HepG2 (cell line): ENCODE data around the gene MTTP. TPM values are rescaled to one million over a fixed set of nuclear protein-coding genes. Genes with fewer than 3 reads are reported as not detected.

Experiments
- ESRRA ChIP-seq: sonication (generic); formaldehyde crosslinking; IDR thresholded peaks from 2 replicates; pipeline ENCODE4 v1.5.1; 2020; ENCODE audit warnings: mild to moderate bottlenecking, low read depth, missing genetic modification reagents
- KMT2B ChIP-seq: IDR thresholded peaks from 2 replicates; pipeline ENCODE4 v1.6.1; 2016; ENCODE audit warnings: missing genetic modification reagents, missing compliant biosample characterization
- PRDM4 ChIP-seq: sonication (generic); formaldehyde crosslinking; IDR thresholded peaks from 2 replicates; pipeline ENCODE4 v1.9.0; 2021; ENCODE audit warnings: missing genetic modification reagents, borderline replicate concordance
- RORA ChIP-seq: sonication (generic); formaldehyde crosslinking; IDR thresholded peaks from 2 replicates; pipeline ENCODE4 v1.5.0; 2020; ENCODE audit warnings: mild to moderate bottlenecking, missing genetic modification reagents, moderate library complexity
- SALL1 ChIP-seq: sonication (generic); formaldehyde crosslinking; IDR thresholded peaks from 2 replicates; pipeline ENCODE4 v1.8.0; 2022; ENCODE audit warnings: mild to moderate bottlenecking, missing genetic modification reagents
- SMAD9 ChIP-seq: sonication (generic); formaldehyde crosslinking; IDR thresholded peaks from 2 replicates; pipeline ENCODE4 v1.5.1; 2020; ENCODE audit warnings: mild to moderate bottlenecking, missing genetic modification reagents
- SRSF1 ChIP-seq: fragments of 200-400 bp; formaldehyde crosslinking; optimal IDR thresholded peaks from 2 replicates; pipeline ENCODE3; 2017; ENCODE audit warnings: mild to moderate bottlenecking, low read depth, low read length, moderate library complexity
- ZBTB37 ChIP-seq: sonication (generic); formaldehyde crosslinking; IDR thresholded peaks from 2 replicates; pipeline ENCODE4 v1.4.0; 2020; ENCODE audit warnings: mild to moderate bottlenecking, missing genetic modification reagents
- ZNF253 ChIP-seq: sonication (generic); formaldehyde crosslinking; IDR thresholded peaks from 2 replicates; pipeline ENCODE4 v1.8.0; 2022; ENCODE audit warnings: mild to moderate bottlenecking, missing genetic modification reagents, borderline replicate concordance
- ZNF773 ChIP-seq: sonication (generic); formaldehyde crosslinking; IDR thresholded peaks from 2 replicates; pipeline ENCODE4 v1.4.0; 2020; ENCODE audit warnings: missing genetic modification reagents, borderline replicate concordance
- ZNF883 ChIP-seq: sonication (generic); formaldehyde crosslinking; IDR thresholded peaks from 2 replicates; pipeline ENCODE4 v1.5.1; 2020; ENCODE audit warnings: mild to moderate bottlenecking, missing genetic modification reagents; ENCODE audit errors: not compliant biosample characterization
- polyA plus RNA-seq, 8 experiments: library from polyadenylated mRNA; depleted of rRNA in 3 of 8; stranded (reverse) in 7 of 8; unstranded in 1 of 8; fragments of >200 nt; fragmentation: Illumina TruSeq in 4 of 8; extraction: Trizol in 4 of 8; gene quantifications; 2 replicates each; pipeline versions ENCODE4 v1.2.1 to v1.2.3, GENCODE V29; 2011 to 2016; ENCODE audit warnings: low read depth in 4 of 8, missing spikeins in 1 of 8, mixed read lengths in 1 of 8; ENCODE audit not compliant: insufficient read depth in 1 of 8
- total RNA-seq, 5 experiments: library from RNA; depleted of rRNA; stranded (reverse); fragments of >200 nt; fragmentation: Illumina TruSeq; extraction: Trizol; gene quantifications; 2 replicates each; pipeline ENCODE4 v1.2.3, GENCODE V29; 2016; ENCODE audit warnings: low read depth in 1 of 5
- TF ChIP-seq, protein P1 (sequence below): sonication (generic); formaldehyde crosslinking; IDR thresholded peaks from 2 replicates; pipeline ENCODE4 v1.4.0; 2020; ENCODE audit warnings: missing genetic modification reagents
- TF ChIP-seq, protein P2 (sequence below): IDR thresholded peaks from 2 replicates; pipeline ENCODE4 v1.6.1; 2016; ENCODE audit warnings: low read depth, control low read depth
- TF ChIP-seq, protein P3 (sequence below): sonication (generic); formaldehyde crosslinking; IDR thresholded peaks from 2 replicates; pipeline ENCODE4 v1.4.0; 2020; ENCODE audit warnings: missing genetic modification reagents
- TF ChIP-seq, protein P4 (sequence below): IDR thresholded peaks from 2 replicates; pipeline ENCODE4 v1.6.1; 2016; ENCODE audit warnings: low read depth

The MTTP gene
- total and polyA plus RNA-seq, 2 of the 13 experiments (the other 11 are each of a cell fraction or from before 2014, with no cell fraction given), result 84.7 to 102 TPM

DNA sequence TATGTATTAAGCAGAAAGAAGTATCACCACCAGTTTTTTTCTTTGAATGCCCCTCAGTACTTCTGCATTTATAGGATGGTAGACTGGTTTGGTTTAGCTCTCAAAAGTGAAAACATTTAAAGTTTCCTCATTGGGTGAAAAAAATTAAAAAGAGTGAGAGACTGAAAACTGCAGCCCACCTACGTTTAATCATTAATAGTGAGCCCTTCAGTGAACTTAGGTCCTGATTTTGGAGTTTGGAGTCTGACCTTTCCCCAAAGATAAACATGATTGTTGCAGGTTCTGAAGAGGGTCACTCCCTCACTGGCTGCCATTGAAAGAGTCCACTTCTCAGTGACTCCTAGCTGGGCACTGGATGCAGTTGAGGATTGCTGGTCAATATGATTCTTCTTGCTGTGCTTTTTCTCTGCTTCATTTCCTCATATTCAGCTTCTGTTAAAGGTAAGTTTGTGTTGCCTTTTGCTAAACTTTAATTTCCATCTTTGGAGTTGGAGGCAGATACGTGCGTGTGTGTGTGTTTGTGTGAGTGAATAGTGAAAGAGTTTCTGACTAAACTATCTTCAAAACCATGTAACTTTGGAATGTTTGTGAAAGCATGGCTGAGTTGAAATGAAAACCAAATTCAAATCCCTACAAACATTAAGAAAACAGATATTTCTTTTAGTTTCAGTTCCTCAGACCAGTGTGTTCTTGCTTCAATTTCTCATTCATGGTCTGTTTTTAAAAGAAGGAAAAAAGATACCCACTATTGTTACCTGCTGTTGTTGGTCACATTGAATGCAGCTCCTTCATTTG is at the start of gene MTTP (continued):
- TF ChIP-seq, protein P1, sequence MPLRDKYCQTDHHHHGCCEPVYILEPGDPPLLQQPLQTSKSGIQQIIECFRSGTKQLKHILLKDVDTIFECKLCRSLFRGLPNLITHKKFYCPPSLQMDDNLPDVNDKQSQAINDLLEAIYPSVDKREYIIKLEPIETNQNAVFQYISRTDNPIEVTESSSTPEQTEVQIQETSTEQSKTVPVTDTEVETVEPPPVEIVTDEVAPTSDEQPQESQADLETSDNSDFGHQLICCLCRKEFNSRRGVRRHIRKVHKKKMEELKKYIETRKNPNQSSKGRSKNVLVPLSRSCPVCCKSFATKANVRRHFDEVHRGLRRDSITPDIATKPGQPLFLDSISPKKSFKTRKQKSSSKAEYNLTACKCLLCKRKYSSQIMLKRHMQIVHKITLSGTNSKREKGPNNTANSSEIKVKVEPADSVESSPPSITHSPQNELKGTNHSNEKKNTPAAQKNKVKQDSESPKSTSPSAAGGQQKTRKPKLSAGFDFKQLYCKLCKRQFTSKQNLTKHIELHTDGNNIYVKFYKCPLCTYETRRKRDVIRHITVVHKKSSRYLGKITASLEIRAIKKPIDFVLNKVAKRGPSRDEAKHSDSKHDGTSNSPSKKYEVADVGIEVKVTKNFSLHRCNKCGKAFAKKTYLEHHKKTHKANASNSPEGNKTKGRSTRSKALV (CRISPR knock-in tag), result 0 out of 2 replicates have a peak, but pooled peaks have one; percentile 58
- TF ChIP-seq ESRRA (no peak), ZNF773 (CRISPR knock-in tag) (no peak), ZNF253 (CRISPR knock-in tag) (no peak), RORA (no peak), ZNF883 (CRISPR knock-in tag) (no peak), SALL1 (CRISPR knock-in tag) (peak; percentile 68), SMAD9 (0 out of 2 replicates have a peak, but pooled peaks have one; percentile 61), SRSF1 (no peak), PRDM4 (CRISPR knock-in tag) (no peak), KMT2B (CRISPR knock-in tag) (no peak), ZBTB37 (CRISPR knock-in tag) (no peak)
- TF ChIP-seq, protein P2, sequence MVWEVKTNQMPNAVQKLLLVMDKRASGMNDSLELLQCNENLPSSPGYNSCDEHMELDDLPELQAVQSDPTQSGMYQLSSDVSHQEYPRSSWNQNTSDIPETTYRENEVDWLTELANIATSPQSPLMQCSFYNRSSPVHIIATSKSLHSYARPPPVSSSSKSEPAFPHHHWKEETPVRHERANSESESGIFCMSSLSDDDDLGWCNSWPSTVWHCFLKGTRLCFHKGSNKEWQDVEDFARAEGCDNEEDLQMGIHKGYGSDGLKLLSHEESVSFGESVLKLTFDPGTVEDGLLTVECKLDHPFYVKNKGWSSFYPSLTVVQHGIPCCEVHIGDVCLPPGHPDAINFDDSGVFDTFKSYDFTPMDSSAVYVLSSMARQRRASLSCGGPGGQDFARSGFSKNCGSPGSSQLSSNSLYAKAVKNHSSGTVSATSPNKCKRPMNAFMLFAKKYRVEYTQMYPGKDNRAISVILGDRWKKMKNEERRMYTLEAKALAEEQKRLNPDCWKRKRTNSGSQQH (CRISPR knock-in tag), result no peak; the same call in 1 of the 2 replicates
- TF ChIP-seq, protein P3, sequence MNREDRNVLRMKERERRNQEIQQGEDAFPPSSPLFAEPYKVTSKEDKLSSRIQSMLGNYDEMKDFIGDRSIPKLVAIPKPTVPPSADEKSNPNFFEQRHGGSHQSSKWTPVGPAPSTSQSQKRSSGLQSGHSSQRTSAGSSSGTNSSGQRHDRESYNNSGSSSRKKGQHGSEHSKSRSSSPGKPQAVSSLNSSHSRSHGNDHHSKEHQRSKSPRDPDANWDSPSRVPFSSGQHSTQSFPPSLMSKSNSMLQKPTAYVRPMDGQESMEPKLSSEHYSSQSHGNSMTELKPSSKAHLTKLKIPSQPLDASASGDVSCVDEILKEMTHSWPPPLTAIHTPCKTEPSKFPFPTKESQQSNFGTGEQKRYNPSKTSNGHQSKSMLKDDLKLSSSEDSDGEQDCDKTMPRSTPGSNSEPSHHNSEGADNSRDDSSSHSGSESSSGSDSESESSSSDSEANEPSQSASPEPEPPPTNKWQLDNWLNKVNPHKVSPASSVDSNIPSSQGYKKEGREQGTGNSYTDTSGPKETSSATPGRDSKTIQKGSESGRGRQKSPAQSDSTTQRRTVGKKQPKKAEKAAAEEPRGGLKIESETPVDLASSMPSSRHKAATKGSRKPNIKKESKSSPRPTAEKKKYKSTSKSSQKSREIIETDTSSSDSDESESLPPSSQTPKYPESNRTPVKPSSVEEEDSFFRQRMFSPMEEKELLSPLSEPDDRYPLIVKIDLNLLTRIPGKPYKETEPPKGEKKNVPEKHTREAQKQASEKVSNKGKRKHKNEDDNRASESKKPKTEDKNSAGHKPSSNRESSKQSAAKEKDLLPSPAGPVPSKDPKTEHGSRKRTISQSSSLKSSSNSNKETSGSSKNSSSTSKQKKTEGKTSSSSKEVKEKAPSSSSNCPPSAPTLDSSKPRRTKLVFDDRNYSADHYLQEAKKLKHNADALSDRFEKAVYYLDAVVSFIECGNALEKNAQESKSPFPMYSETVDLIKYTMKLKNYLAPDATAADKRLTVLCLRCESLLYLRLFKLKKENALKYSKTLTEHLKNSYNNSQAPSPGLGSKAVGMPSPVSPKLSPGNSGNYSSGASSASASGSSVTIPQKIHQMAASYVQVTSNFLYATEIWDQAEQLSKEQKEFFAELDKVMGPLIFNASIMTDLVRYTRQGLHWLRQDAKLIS (CRISPR knock-in tag), result no peak
- TF ChIP-seq, protein P4, sequence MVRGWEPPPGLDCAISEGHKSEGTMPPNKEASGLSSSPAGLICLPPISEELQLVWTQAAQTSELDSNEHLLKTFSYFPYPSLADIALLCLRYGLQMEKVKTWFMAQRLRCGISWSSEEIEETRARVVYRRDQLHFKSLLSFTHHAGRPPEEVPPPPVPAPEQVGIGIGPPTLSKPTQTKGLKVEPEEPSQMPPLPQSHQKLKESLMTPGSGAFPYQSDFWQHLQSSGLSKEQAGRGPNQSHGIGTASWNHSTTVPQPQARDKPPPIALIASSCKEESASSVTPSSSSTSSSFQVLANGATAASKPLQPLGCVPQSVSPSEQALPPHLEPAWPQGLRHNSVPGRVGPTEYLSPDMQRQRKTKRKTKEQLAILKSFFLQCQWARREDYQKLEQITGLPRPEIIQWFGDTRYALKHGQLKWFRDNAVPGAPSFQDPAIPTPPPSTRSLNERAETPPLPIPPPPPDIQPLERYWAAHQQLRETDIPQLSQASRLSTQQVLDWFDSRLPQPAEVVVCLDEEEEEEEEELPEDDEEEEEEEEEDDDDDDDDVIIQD (CRISPR knock-in tag), result peak; percentile 46; the same call in 1 of the 2 replicates
